Chondrocyte (in vitro differentiated cells): ENCODE measurements around the gene DPP8. TPM values are rescaled to one million over a fixed set of nuclear protein-coding genes. Genes with fewer than 3 reads are reported as not detected.

Source experiments
- DNase-seq: peaks from one replicate; pipeline ENCODE4 v3.0.0; 2021; ENCODE audit warnings: mixed read lengths, low spot score
- H3K27ac Mint-ChIP-seq: one replicate; pipeline ENCODE4 v1.8.0; 2021; ENCODE audit warnings: mild to moderate bottlenecking, moderate library complexity, mixed read lengths; ENCODE audit not compliant: unreplicated experiment
- H3K27me3 Mint-ChIP-seq: 2 replicates; pipeline ENCODE4 v1.8.0; 2021; ENCODE audit warnings: low read depth, mixed read lengths
- H3K36me3 Mint-ChIP-seq: 2 replicates; pipeline ENCODE4 v1.8.0; 2021; ENCODE audit warnings: low read depth, mixed read lengths
- H3K4me1 Mint-ChIP-seq: 2 replicates; pipeline ENCODE4 v1.8.0; 2021; ENCODE audit warnings: low read depth, mild to moderate bottlenecking, mixed read lengths
- H3K4me3 Mint-ChIP-seq: one replicate; pipeline ENCODE4 v1.8.0; 2021; ENCODE audit warnings: mild to moderate bottlenecking, moderate library complexity, mixed read lengths; ENCODE audit not compliant: unreplicated experiment
- H3K9me3 Mint-ChIP-seq: 2 replicates; pipeline ENCODE4 v1.8.0; 2021; ENCODE audit warnings: low read depth, mixed read lengths
- CTCF ChIP-seq: fragments of 200-600 bp; sonication (generic); IDR thresholded peaks from 2 replicates; pipeline ENCODE4 v1.5.0; 2021; ENCODE audit warnings: antibody characterized with exemption, mild to moderate bottlenecking, moderate library complexity
- total RNA-seq: library from RNA; stranded (reverse); gene quantifications from 3 replicates; pipeline ENCODE4 v1.2.1, GENCODE V29; 2021

The DPP8 gene
- total RNA-seq, 1 donor from 2014 or later = 31.3 TPM

- DNase-seq = peak; percentile 51
- peaks cover 6% of the 10 kb centered on the region for H3K36me3 Mint-ChIP-seq
- no peak overlapping the region for H3K4me3 Mint-ChIP-seq
- TF ChIP-seq CTCF = no peak
- no peaks in the 10 kb centered on the region for H3K27me3 Mint-ChIP-seq
- H3K9me3 Mint-ChIP-seq = no peaks in the 10 kb centered on the region
- no peak overlapping the region for H3K27ac Mint-ChIP-seq
- H3K4me1 Mint-ChIP-seq = peaks cover 41% of the 10 kb centered on the region
These were observed 113.2 kb downstream of the DPP8 start for GRCh38 chr15:65404186-65404872.

- H3K9me3 Mint-ChIP-seq = no peaks in the 10 kb centered on the region
- H3K4me1 Mint-ChIP-seq = peaks cover 27% of the 10 kb centered on the region
- peak overlapping the region; percentile 36 for H3K27ac Mint-ChIP-seq
- H3K27me3 Mint-ChIP-seq = no peaks in the 10 kb centered on the region
- peaks cover 6% of the 10 kb centered on the region for H3K36me3 Mint-ChIP-seq
- H3K4me3 Mint-ChIP-seq = no peak overlapping the region
- no peak for TF ChIP-seq CTCF
- no peak for DNase-seq
These were observed 114.5 kb downstream of the DPP8 start for GRCh38 chr15:65402961-65403360.

- H3K27ac Mint-ChIP-seq = no peak overlapping the region
- DNase-seq = peak; percentile 63
- peaks cover 21% of the 10 kb centered on the region for H3K4me1 Mint-ChIP-seq
- no peak for TF ChIP-seq CTCF
- no peak overlapping the region for H3K4me3 Mint-ChIP-seq
- peaks cover 7% of the 10 kb centered on the region for H3K36me3 Mint-ChIP-seq
- H3K9me3 Mint-ChIP-seq = no peaks in the 10 kb centered on the region
- no peaks in the 10 kb centered on the region for H3K27me3 Mint-ChIP-seq
These were observed 115.8 kb downstream of the DPP8 start for GRCh38 chr15:65401611-65402240.

- TF ChIP-seq CTCF = peak; percentile 78
- peak; percentile 72 for DNase-seq
- no peak overlapping the region for H3K4me3 Mint-ChIP-seq
- H3K27ac Mint-ChIP-seq = peak overlapping the region; percentile 59
- peaks cover 8% of the 10 kb centered on the region for H3K36me3 Mint-ChIP-seq
- H3K27me3 Mint-ChIP-seq = no peaks in the 10 kb centered on the region
- H3K9me3 Mint-ChIP-seq = no peaks in the 10 kb centered on the region
- peaks cover 13% of the 10 kb centered on the region for H3K4me1 Mint-ChIP-seq
These were observed 116.5 kb downstream of the DPP8 start for GRCh38 chr15:65400760-65401610.

- Mint-ChIP-seq H3K4me3 (no peak overlapping the region), H3K36me3 (peaks cover 12% of the 10 kb centered on the region), H3K4me1 (peaks cover 11% of the 10 kb centered on the region), H3K27ac (no peak overlapping the region), H3K9me3 (no peaks in the 10 kb centered on the region), H3K27me3 (no peaks in the 10 kb centered on the region)
- no peak for TF ChIP-seq CTCF
- DNase-seq = peak; percentile 17
These were observed 117.5 kb downstream of the DPP8 start for GRCh38 chr15:65399997-65400396.
